Pancreas (tissue), 8 donors: ENCODE results near the gene PLGLB2. TPM values are rescaled to one million over a fixed set of nuclear protein-coding genes. Genes with fewer than 3 reads are reported as not detected.

Experiments
- polyA plus RNA-seq, 2 donors: library from polyadenylated mRNA; stranded (reverse); fragments of 200-250 nt; gene quantifications; one replicate each; pipeline ENCODE4 v1.2.3, GENCODE V29; 2013
- total RNA-seq, 6 donors: library from RNA; stranded (reverse); fragmentation: NEBNext Ultra II Directional in 4 of 6; extraction: Animal tissue kit (Norgen Biotek cat#: 25700) in 4 of 6; gene quantifications; one replicate each; pipeline versions ENCODE4 v1.2.1 to v1.2.4, GENCODE V29; 2021 to 2023
- donor health status: healthy with polysubstance abuse.
- donor health status: DM: no; HTN: no; CAD: no; lungs with moderate emphysema.
- donor health status: DM: no; HTN: no; CAD: no.
- donor health status: Bipolar disorder and iron deficiency.
- donor health status: DM: yes; HTN: yes; CAD: no.
- donor health status: DM: no; HTN: no; CAD: no.
- donor health status: DM: no; HTN: no; CAD: no.
- donor health status: DM: yes; HTN: yes; CAD: no.

PLGLB2 gene
- total and polyA plus RNA-seq, 8 donors: 0.58 to 3.7 (median 1.4) TPM; not detected in 3

Other genes with a start within 250 kb of the PLGLB2 start
- 10 to 100 TPM in 1 of 6 donors, 1 to 10 TPM in 4, under 1 TPM in 1; 0.22 to 10.3 (median 2.0) TPM for gene RGPD2, start 77.7 kb downstream of the PLGLB2 start, total RNA-seq
- gene RGPD2, start 77.7 kb downstream of the PLGLB2 start, polyA plus RNA-seq: 1 to 10 TPM; 1.4 to 5.1 TPM